Mesendoderm (in vitro differentiated cells): ENCODE data around the gene SLC30A9.
A peak's percentile ranks its signal among the peaks of the same experiment; 100 is the strongest.

Source experiments
- DNase-seq: peaks from one replicate; pipeline ENCODE4 v3.0.0; 2013
- H2AK5ac ChIP-seq: 2 replicates; pipeline ENCODE4 v1.6.1; 2013; ENCODE audit warnings: low read length, inconsistent platforms
- H2BK120ac ChIP-seq: 2 replicates; pipeline ENCODE4 v1.6.1; 2013; ENCODE audit warnings: low read depth, mild to moderate bottlenecking, low read length, moderate library complexity, mixed read lengths
- H2BK15ac ChIP-seq: replicated peaks from 2 replicates; pipeline ENCODE4 v1.6.1; 2013; ENCODE audit warnings: low read depth, mild to moderate bottlenecking, moderate library complexity
- H2BK5ac ChIP-seq: 2 replicates; pipeline ENCODE4 v1.6.1; 2013; ENCODE audit warnings: low read length, inconsistent platforms
- H3K18ac ChIP-seq: 2 replicates; pipeline ENCODE4 v1.6.1; 2013; ENCODE audit warnings: mild to moderate bottlenecking, low read length, mixed read lengths
- H3K23ac ChIP-seq: one replicate; pipeline ENCODE4 v1.6.1; 2013; ENCODE audit warnings: low read length
- H3K27ac ChIP-seq: 2 replicates; pipeline ENCODE4 v1.5.1; 2013; ENCODE audit warnings: low read depth, mild to moderate bottlenecking, inconsistent platforms, low read length, moderate library complexity
- H3K27me3 ChIP-seq: 2 replicates; pipeline ENCODE4 v1.6.1; 2013; ENCODE audit warnings: low read length, control low read depth, mild to moderate bottlenecking, inconsistent platforms; ENCODE audit not compliant: insufficient read depth, poor library complexity
- H3K36me3 ChIP-seq: 2 replicates; pipeline ENCODE4 v1.6.1; 2013; ENCODE audit warnings: low read length, inconsistent platforms; ENCODE audit not compliant: control insufficient read depth, insufficient read depth
- H3K4ac ChIP-seq: one replicate; pipeline ENCODE4 v1.6.1; 2013; ENCODE audit warnings: low read depth, mild to moderate bottlenecking, low read length, moderate library complexity
- H3K4me1 ChIP-seq: 2 replicates; pipeline ENCODE4 v1.6.1; 2013; ENCODE audit warnings: low read depth, low read length, inconsistent platforms; ENCODE audit not compliant: control insufficient read depth
- H3K4me2 ChIP-seq: 2 replicates; pipeline ENCODE4 v1.6.1; 2013; ENCODE audit warnings: low read length
- H3K4me3 ChIP-seq: 2 replicates; pipeline ENCODE4 v1.5.1; 2013; ENCODE audit warnings: mild to moderate bottlenecking, low read length
- H3K56ac ChIP-seq: one replicate; pipeline ENCODE4 v1.6.1; 2013; ENCODE audit warnings: low read length
- H3K79me1 ChIP-seq: 2 replicates; pipeline ENCODE4 v1.6.1; 2013; ENCODE audit warnings: low read length, inconsistent platforms
- H3K79me2 ChIP-seq: 2 replicates; pipeline ENCODE4 v1.6.1; 2013; ENCODE audit warnings: mild to moderate bottlenecking, low read length; ENCODE audit not compliant: control insufficient read depth, insufficient read depth
- H3K9ac ChIP-seq: 2 replicates; pipeline ENCODE4 v1.6.1; 2013; ENCODE audit warnings: low read length, inconsistent platforms
- H4K5ac ChIP-seq: one replicate; pipeline ENCODE4 v1.6.1; 2013; ENCODE audit warnings: low read length
- H4K8ac ChIP-seq: one replicate; pipeline ENCODE4 v1.6.1; 2013; ENCODE audit warnings: low read depth, mild to moderate bottlenecking, control low read depth, low read length, moderate library complexity
- whole genome bisulfite sequencing: extraction: QIAGEN DNeasy Blood & Tissue Kit; methylation state at CpG from one replicate; pipeline ENCODE4 v1.1.7; 2013; ENCODE audit warnings: low lambda C conversion rate, missing lambda C conversion rate; ENCODE audit not compliant: insufficient coverage; ENCODE audit errors: extremely low coverage; 5-methylcytosine and 5-hydroxymethylcytosine counted together

Gene SLC30A9

DNA sequence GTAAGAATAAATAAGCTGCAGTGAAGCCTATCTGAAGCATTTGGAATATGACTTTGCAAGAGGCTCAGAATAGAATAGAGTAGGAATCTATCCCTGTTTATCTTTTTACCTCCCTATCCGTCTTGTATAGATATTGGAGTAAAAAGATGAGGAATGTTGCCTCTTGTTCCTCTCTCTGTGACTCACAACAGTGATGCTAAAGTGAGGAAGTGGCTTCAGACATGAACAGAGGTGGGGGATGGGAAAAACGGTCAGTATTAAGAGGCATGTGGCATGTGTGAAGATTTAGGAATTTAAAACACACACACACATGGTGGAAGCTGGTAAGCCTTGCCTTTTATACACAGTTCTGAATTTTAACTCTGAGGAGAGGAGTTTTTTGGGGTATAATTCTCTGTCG is 12.6 kb upstream of the SLC30A9 start:
- Histone ChIP-seq H3K4ac (no peak overlapping the region), H3K36me3 (no peaks in the 10 kb centered on the region), H3K18ac (no peak overlapping the region), H3K56ac (no peak overlapping the region), H3K4me2 (no peak overlapping the region), H2BK5ac (no peak overlapping the region), H3K9ac (no peak overlapping the region), H2BK15ac (no peak overlapping the region), H3K4me1 (no peaks in the 10 kb centered on the region), H2AK5ac (no peak overlapping the region), H3K79me2 (no peaks in the 10 kb centered on the region), H2BK120ac (no peak overlapping the region), H3K27me3 (no peaks in the 10 kb centered on the region), H3K79me1 (no peaks in the 10 kb centered on the region), H4K8ac (no peak overlapping the region), H3K23ac (no peak overlapping the region), H3K27ac (no peak overlapping the region), H4K5ac (no peak overlapping the region), H3K4me3 (no peak overlapping the region)
- WGBS, result no CpG with 5 or more reads among the region's 3 CpGs
- DNase-seq, result no peak

DNA sequence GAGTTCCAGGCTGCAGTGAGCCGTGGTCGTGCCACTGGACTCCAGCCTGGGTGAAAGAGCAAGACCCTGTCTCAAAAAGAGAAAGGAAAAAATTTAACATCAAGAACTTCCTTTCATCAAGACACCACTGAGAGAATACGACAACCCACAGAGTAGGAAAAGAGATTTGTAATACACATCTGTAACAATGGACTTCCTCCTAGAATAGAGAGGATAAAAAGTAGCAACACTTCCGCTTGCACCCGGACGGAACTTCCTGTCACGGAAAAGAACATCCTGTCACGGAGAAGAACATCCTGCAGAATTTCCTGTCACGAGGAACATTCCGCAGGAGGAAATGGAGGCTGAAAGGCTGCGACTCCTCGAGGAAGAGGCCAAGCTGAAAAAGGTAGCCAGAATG is 8.9 kb upstream of the SLC30A9 start, which contains the start of gene DCAF4L1:
Gene DCAF4L1 (plus strand): TSS at position 301 of the 400 bp plus-strand sequence. CDS start 37 bp downstream, at position 338.
- Histone ChIP-seq H2BK15ac (no peak within 1 kb of the TSS), H3K27ac (no peak within 1 kb of the TSS), H3K4me1 (no peaks in the 10 kb centered on the region), H2BK120ac (no peak within 1 kb of the TSS), H3K56ac (no peak within 1 kb of the TSS), H3K79me1 (no peaks in the 10 kb centered on the region), H4K5ac (no peak within 1 kb of the TSS), H3K36me3 (no peaks in the 10 kb centered on the region), H3K79me2 (no peaks in the 10 kb centered on the region), H3K4me2 (no peak within 1 kb of the TSS), H3K4ac (no peak within 1 kb of the TSS), H3K9ac (no peak within 1 kb of the TSS), H2AK5ac (no peak within 1 kb of the TSS), H3K4me3 (no peak within 1 kb of the TSS), H3K18ac (no peak within 1 kb of the TSS), H4K8ac (no peak within 1 kb of the TSS), H3K27me3 (no peaks in the 10 kb centered on the region), H3K23ac (no peak within 1 kb of the TSS), H2BK5ac (no peak within 1 kb of the TSS)
- WGBS, result no CpG with 5 or more reads among the region's 12 CpGs
- no peak for DNase-seq

DNA sequence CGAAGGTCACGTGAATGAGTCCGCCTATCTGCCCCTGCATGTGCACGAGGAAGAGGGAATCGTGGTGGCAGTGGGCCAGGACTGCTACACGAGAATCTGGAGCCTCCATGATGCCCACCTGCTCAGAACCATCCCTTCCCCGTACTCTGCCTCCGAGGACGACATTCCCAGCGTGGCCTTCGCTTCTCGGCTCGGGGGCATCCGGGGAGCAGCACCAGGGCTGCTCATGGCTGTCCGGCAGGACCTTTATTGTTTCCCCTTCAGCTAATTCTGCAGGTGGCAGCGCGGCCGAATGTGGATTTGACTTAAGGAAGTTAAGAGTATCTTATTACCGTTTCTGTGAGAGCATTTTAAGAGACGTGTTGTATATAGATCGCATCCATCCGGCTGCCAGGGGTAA is 7.6 kb upstream of the SLC30A9 start:
- H3K23ac ChIP-seq, result no peak overlapping the region
- no peak overlapping the region for H3K4me3 ChIP-seq
- no peaks in the 10 kb centered on the region for H3K36me3 ChIP-seq
- H3K79me1 ChIP-seq, result no peaks in the 10 kb centered on the region
- no peaks in the 10 kb centered on the region for H3K79me2 ChIP-seq
- H3K4me2 ChIP-seq, result no peak overlapping the region
- no peak overlapping the region for H4K5ac ChIP-seq
- no peaks in the 10 kb centered on the region for H3K27me3 ChIP-seq
- H3K18ac ChIP-seq, result no peak overlapping the region
- no peak overlapping the region for H2BK5ac ChIP-seq
- H2BK120ac ChIP-seq, result no peak overlapping the region
- DNase-seq, result no peak
- no peak overlapping the region for H3K9ac ChIP-seq
- H2BK15ac ChIP-seq, result no peak overlapping the region
- WGBS, result no CpG with 5 or more reads among the region's 22 CpGs
- no peak overlapping the region for H2AK5ac ChIP-seq
- no peaks in the 10 kb centered on the region for H3K4me1 ChIP-seq
- no peak overlapping the region for H3K4ac ChIP-seq
- no peak overlapping the region for H3K27ac ChIP-seq
- H3K56ac ChIP-seq, result no peak overlapping the region
- no peak overlapping the region for H4K8ac ChIP-seq

DNA sequence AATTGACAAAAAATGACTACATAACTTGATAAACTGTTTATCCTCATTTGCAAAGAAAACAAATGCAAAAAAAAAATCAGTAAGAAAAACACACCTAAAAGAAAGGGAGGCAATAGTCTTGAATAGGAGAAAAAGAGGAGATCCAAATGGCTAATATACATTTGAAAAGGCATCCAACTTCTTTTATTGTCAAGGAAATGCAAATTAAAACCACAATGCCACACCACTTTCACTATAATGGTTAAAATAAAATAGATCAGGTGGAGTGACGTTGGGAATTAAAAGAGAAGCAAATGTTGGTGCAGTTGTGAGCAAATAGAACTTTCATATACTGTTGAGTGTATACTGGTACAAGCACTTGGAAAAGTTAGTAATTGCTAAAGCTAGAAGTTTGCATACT is 5.2 kb upstream of the SLC30A9 start:
- no peak overlapping the region for H2BK5ac ChIP-seq
- no peak overlapping the region for H3K56ac ChIP-seq
- no peaks in the 10 kb centered on the region for H3K27me3 ChIP-seq
- H3K9ac ChIP-seq, result no peak overlapping the region
- no peak overlapping the region for H4K5ac ChIP-seq
- H3K79me1 ChIP-seq, result no peaks in the 10 kb centered on the region
- no CpG with 5 or more reads among the region's 1 CpG for WGBS
- H4K8ac ChIP-seq, result no peak overlapping the region
- no peaks in the 10 kb centered on the region for H3K79me2 ChIP-seq
- H3K23ac ChIP-seq, result no peak overlapping the region
- no peaks in the 10 kb centered on the region for H3K36me3 ChIP-seq
- H3K4me2 ChIP-seq, result no peak overlapping the region
- H3K4ac ChIP-seq, result no peak overlapping the region
- no peak overlapping the region for H3K18ac ChIP-seq
- no peak overlapping the region for H2BK120ac ChIP-seq
- no peak overlapping the region for H2AK5ac ChIP-seq
- H3K4me1 ChIP-seq, result no peaks in the 10 kb centered on the region
- H3K4me3 ChIP-seq, result no peak overlapping the region
- no peak overlapping the region for H2BK15ac ChIP-seq
- no peak for DNase-seq
- no peak overlapping the region for H3K27ac ChIP-seq

DNA sequence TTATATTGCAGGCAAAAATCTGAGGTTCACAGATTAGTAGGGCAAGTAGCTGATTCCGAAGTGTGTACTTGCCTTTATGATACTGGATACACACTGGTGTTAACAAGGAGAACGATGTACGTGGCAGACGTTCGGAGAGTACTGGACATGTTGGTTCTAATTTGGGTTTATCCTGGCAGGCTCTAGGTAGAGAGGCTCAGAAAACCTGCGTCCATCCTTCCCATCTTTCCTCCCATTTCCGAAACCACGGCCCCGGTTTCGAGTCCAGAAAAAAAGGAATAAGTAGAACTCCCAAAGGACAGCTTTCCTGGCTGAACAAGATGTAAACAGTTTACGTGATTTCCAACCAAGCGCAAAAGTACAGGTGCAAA is 351 bp upstream of the SLC30A9 start:
- no peak overlapping the region for H3K27ac ChIP-seq
- no peaks in the 10 kb centered on the region for H3K27me3 ChIP-seq
- H3K18ac ChIP-seq, result no peak overlapping the region
- H3K79me1 ChIP-seq, result peaks cover 6% of the 10 kb centered on the region
- peaks cover 14% of the 10 kb centered on the region for H3K79me2 ChIP-seq
- no peaks in the 10 kb centered on the region for H3K36me3 ChIP-seq
- H3K23ac ChIP-seq, result no peak overlapping the region
- H3K4ac ChIP-seq, result no peak overlapping the region
- no peak overlapping the region for H2BK15ac ChIP-seq
- no peak overlapping the region for H2BK120ac ChIP-seq
- H4K8ac ChIP-seq, result no peak overlapping the region
- peak overlapping the region; percentile 62 for H3K9ac ChIP-seq
- no peak overlapping the region for H2AK5ac ChIP-seq
- H3K56ac ChIP-seq, result peak overlapping the region; percentile 72
- peak overlapping the region; percentile 84 for H3K4me2 ChIP-seq
- peak overlapping the region; percentile 73 for H3K4me3 ChIP-seq
- H3K4me1 ChIP-seq, result no peaks in the 10 kb centered on the region
- H2BK5ac ChIP-seq, result no peak overlapping the region
- WGBS, result no CpG with 5 or more reads among the region's 12 CpGs
- no peak overlapping the region for H4K5ac ChIP-seq
- DNase-seq, result no peak

DNA sequence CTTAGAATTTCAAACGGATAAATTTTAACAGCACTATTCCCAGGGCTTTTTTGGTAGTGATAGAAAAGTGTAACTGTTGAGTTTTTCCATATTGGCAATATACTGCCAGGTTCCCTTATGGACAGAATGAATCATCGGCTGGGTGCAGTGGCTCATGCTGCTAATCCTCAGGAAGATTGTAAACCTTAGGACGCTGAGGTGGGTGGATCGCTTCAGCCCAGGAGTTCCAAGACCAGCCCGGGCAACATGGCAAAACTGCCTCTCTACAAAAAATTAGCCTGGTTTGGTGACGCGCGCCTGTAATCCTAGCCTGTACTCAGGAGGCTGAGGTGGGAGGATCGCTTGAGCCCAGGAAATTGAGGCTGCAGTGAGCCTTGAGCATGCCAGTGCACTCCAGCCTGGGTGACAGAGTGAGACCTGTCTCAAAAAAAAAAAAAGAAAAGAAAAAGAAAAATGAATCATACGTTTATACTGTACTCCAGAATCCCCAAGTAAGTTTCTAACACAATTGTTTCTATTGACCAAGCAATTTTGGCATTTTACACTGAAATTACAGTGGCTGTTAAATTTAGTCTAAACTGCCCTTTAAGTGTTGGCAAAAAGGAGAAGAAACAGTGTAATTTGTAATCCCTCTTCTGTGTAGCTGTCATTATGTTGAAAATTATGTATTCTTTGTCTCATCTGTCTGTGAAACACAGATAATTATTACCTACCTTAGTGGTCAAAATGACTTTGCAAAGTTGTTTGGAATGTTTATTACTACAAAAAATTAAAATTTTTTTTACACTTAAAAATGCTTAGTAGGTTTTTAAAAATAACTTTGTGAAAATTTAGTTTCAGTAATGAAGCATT is 1.8 kb downstream of the SLC30A9 start:
- no CpG with 5 or more reads among the region's 10 CpGs for WGBS
- peaks cover 14% of the 10 kb centered on the region for H3K79me2 ChIP-seq
- no peak overlapping the region for H3K4me2 ChIP-seq
- no peak overlapping the region for H3K4ac ChIP-seq
- no peak overlapping the region for H3K18ac ChIP-seq
- H2BK15ac ChIP-seq, result no peak overlapping the region
- no peak overlapping the region for H3K27ac ChIP-seq
- no peaks in the 10 kb centered on the region for H3K4me1 ChIP-seq
- H2BK120ac ChIP-seq, result no peak overlapping the region
- H3K56ac ChIP-seq, result no peak overlapping the region
- H3K27me3 ChIP-seq, result no peaks in the 10 kb centered on the region
- no peak overlapping the region for H3K9ac ChIP-seq
- no peak overlapping the region for H2AK5ac ChIP-seq
- DNase-seq, result no peak
- H3K4me3 ChIP-seq, result no peak overlapping the region
- no peak overlapping the region for H3K23ac ChIP-seq
- no peaks in the 10 kb centered on the region for H3K36me3 ChIP-seq
- H2BK5ac ChIP-seq, result no peak overlapping the region
- peak overlapping the region; percentile 6 for H4K8ac ChIP-seq
- peaks cover 6% of the 10 kb centered on the region for H3K79me1 ChIP-seq
- H4K5ac ChIP-seq, result no peak overlapping the region
